ENCODE results near the gene TMEM116.
"Not testable (repeated sequence)": the region's sequence is repeated elsewhere in the genome, so short reads cannot be mapped to it uniquely, and the experiment has no call there.

TMEM116 gene

GRCh38 chr12:112012775-112013600 is at the start of gene TMEM116, which contains the start of gene ERP29:
TMEM116 (minus strand) TSS chr12:112013165; CDS start chr12:112005270, 7,895 bp downstream.
ERP29 (plus strand) TSS chr12:112013426; CDS start chr12:112013466, 40 bp downstream.
- peak within 1 kb of the TSS; percentile 89 for H3K4me3 ChIP-seq (ENCODE audit: low read depth, low read length)
- peak; percentile 40 for TF ChIP-seq CTCF (IDR thresholded peaks at IDR 0.05; ENCODE audit: low read depth, low read length)
- peak; percentile 75 for TF ChIP-seq MYC (IDR thresholded peaks at IDR 0.05; ENCODE audit: low read depth, low read length)
- TF ChIP-seq POLR2A (IDR thresholded peaks at IDR 0.05; ENCODE audit: extremely low read depth, insufficient read length) = peak; percentile 97
- TF ChIP-seq MAX (IDR thresholded peaks at IDR 0.05; ENCODE audit: low read depth, low read length) = peak; percentile 98
- peak; percentile 100 for DNase-seq (ENCODE audit: low read depth)

GRCh38 chr12:112061137-112061536 is 48.2 kb upstream of the TMEM116 start:
- DNase-seq (ENCODE audit: low read depth) = no peak
- TF ChIP-seq MYC (IDR thresholded peaks at IDR 0.05; ENCODE audit: low read depth, low read length) = no peak
- no peak for TF ChIP-seq CTCF (IDR thresholded peaks at IDR 0.05; ENCODE audit: low read depth, low read length)
- TF ChIP-seq MAX (IDR thresholded peaks at IDR 0.05; ENCODE audit: low read depth, low read length) = no peak
- TF ChIP-seq POLR2A (IDR thresholded peaks at IDR 0.05; ENCODE audit: extremely low read depth, insufficient read length) = no peak
- no peak overlapping the region for H3K4me3 ChIP-seq (ENCODE audit: low read depth, low read length)

- TF ChIP-seq POLR2A (IDR thresholded peaks at IDR 0.05; ENCODE audit: extremely low read depth, insufficient read length) = no peak
- no peak for TF ChIP-seq MYC (IDR thresholded peaks at IDR 0.05; ENCODE audit: low read depth, low read length)
- TF ChIP-seq CTCF (IDR thresholded peaks at IDR 0.05; ENCODE audit: low read depth, low read length) = no peak
- TF ChIP-seq MAX (IDR thresholded peaks at IDR 0.05; ENCODE audit: low read depth, low read length) = no peak
- DNase-seq (ENCODE audit: low read depth) = peak; percentile 95
- H3K4me3 ChIP-seq (ENCODE audit: low read depth, low read length) = peak overlapping the region; percentile 21
Measured at GRCh38 chr12:112049351-112049750, 36.4 kb upstream of the TMEM116 start.

GRCh38 chr12:112046003-112046402 is 33.0 kb upstream of the TMEM116 start:
- TF ChIP-seq POLR2A (IDR thresholded peaks at IDR 0.05; ENCODE audit: extremely low read depth, insufficient read length) (no peak), MAX (IDR thresholded peaks at IDR 0.05; ENCODE audit: low read depth, low read length) (no peak), MYC (IDR thresholded peaks at IDR 0.05; ENCODE audit: low read depth, low read length) (no peak), CTCF (IDR thresholded peaks at IDR 0.05; ENCODE audit: low read depth, low read length) (no peak)
- H3K4me3 ChIP-seq (ENCODE audit: low read depth, low read length) = no peak overlapping the region
- DNase-seq (ENCODE audit: low read depth) = no peak

GRCh38 chr12:112036614-112037013 is 23.6 kb upstream of the TMEM116 start:
- not testable (repeated sequence) for H3K4me3 ChIP-seq (ENCODE audit: low read depth, low read length); DNase-seq (ENCODE audit: low read depth)

- no peak for TF ChIP-seq MYC (IDR thresholded peaks at IDR 0.05; ENCODE audit: low read depth, low read length)
- TF ChIP-seq POLR2A (IDR thresholded peaks at IDR 0.05; ENCODE audit: extremely low read depth, insufficient read length) = no peak
- no peak for TF ChIP-seq MAX (IDR thresholded peaks at IDR 0.05; ENCODE audit: low read depth, low read length)
- TF ChIP-seq CTCF (IDR thresholded peaks at IDR 0.05; ENCODE audit: low read depth, low read length) = no peak
- no peak overlapping the region for H3K4me3 ChIP-seq (ENCODE audit: low read depth, low read length)
- no peak for DNase-seq (ENCODE audit: low read depth)
Measured at GRCh38 chr12:112035219-112035785, 22.3 kb upstream of the TMEM116 start.

Data from NB4 (cell line).